HL-60/S4 treated with phorbol 12-myristate 13-acetate at 8.2 ng/mL for 4 days and 3 days (cell line): ENCODE results near the gene CARD11.
"Not testable (repeated sequence)": the region's sequence is repeated elsewhere in the genome, so short reads cannot be mapped to it uniquely, and the experiment has no call there.

Source experiments
- in situ Hi-C: fragments of 300-500 bp; cut with MboI; formaldehyde crosslinking; loops from 2 replicates; pipeline ENCODE4 v1.15.0; 2022; ENCODE audit warnings: low sequenced_read_pairs

CARD11 gene

DNA sequence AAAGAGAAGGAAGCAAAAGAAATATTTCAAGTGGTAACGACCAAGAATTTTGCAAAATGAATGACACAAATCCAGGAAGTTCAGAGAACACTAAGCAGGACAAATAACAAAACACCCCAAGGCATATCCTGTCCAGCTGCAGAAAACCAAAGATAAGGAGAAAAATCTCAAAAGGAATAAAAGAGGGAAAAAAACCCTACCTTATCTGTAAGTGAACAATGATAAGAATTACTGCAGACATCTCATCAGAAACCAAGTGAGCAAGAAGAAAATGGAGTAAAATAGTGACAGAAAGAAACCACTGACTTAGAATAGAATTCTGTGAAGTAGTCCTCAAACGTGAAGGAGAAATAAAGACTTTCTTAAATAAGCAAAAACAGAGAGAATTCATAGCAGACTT, 21.8 kb downstream of the CARD11 start:
- in situ Hi-C loops: no loop called here

DNA sequence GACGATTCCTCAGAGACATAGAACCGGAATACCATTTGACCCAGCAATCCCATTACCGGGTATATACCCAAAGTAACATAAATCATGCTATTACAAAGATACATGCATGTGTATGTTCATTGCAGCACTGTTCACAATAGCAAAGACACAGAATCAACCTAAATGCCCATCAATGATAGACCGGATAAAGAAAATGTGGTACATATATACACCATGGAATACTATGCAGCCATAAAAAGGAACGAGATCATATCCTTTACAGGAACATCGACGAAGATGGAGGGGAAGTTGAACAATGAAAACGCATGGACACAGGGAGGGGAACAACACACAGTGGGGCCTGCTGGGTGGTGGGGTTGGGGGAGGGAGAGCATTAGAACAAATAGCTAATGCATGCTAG, 22.4 kb downstream of the CARD11 start:
- in situ Hi-C loops: not testable (repeated sequence)

- in situ Hi-C loops: no loop called here
These were observed 23.3 kb downstream of the CARD11 start for GRCh38 chr7:3020416-3020815.

DNA sequence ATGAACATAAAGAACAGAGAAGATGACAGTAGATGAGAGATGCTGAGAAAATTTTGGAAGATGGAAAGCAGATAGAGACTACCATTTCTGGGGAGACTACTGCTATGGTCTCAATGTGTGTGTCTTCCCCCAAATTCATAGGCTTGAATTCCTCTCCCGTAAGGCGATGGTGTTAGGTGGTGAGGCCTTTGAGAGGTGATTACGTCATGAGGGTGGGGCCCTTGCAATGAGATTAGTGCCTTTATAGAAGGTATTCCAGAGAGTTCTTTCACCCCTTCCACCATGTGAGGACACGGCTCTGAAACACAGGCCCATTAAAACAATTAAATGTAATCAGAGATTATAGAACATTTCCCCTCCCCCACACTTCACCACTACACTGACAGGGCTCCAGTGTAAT, 23.9 kb downstream of the CARD11 start:
- in situ Hi-C loops: no loop called here

- in situ Hi-C loops: no loop called here
These were observed 29.5 kb downstream of the CARD11 start for GRCh38 chr7:3013975-3014792.

DNA sequence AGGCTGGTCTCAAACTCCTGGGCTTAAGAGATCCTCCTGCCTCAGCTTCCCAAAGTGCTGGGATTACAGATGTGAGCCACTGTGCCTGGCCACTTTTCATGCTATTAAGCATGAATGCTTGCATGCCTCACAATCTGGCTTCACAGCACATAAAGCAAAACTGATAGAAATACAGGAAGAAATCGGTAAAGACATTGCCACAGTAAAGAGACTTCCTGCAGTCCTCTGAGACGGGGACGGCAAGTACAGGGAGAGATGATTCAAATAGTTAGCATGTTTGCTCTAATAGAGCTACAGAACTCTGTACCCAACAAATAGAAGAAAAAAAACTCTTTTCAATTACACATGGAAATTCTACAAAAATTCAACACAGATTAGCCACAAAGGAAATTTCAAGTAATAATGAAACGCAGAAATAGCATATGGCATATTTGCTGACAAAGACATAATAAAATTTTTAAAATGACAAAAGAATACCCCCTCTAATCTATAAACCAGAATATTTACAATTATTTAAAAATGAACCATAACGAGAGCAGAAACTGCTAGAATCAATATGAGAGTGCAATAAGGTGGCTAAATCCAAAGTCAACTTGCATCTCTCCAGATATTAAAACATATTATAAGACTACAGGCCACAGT, 32.3 kb downstream of the CARD11 start:
- in situ Hi-C loops: no loop called here

DNA sequence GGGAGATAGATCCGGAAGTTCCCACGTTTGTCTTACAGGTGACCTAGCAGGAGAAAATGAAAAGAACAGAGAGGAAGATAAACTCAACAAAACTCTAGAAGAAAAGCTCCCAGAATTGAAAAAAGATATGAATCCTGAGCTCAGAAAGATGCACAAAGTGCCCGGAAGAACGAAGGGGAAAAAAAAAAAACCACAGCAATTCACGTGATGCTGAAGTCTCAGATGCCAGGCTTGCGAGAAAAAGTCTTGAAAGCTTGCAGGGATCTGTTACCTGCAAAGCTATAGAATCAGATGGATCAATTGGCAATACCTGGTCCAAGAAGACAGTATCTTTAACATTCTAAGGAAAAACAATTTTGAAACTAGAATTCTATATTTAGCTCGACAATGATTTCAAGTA, 33.5 kb downstream of the CARD11 start:
- in situ Hi-C loops: no loop called here

DNA sequence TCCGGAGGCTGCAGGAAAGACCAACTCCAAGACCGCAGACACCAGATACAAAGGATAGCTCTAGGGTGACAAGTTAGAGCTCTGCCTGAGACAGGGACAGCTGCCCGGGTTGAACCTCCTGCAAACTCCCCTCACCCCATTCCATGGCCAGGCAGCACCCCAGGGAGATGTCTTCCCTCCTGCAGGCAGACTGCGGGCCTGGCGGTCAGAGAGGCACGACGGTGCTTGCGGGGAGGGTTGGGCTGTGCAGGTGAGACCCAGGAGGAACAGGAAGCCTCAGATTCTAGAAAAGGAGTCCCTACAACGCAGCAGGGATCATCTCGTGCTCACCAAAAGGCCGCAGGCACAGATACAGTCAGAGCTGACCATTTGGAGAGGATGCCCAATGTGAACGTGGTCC, 34.6 kb downstream of the CARD11 start:
- in situ Hi-C loops: no loop called here

DNA sequence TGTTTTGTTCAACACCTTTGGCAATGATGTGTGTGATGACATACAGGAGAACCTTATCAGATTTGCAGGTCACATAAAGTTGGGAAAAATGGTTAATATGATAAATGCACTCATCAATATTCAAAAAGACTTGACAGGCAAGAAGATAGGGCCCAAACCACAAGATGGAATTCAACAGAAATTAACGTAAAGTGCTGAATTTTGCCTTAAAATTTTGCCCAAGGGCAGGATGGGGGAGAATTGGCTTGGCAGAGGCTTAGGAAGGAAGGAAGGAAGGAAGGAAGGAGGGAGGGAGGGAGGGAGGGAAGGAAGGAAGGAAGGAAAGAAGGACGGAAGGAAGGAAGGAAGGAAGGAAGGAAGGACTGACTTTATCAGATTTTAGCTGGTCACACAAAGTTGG, 35.3 kb downstream of the CARD11 start:
- in situ Hi-C loops: no loop called here

GRCh38 chr7:3007696-3008095, 36.0 kb downstream of the CARD11 start:
- in situ Hi-C loops: no loop called here

GRCh38 chr7:3005257-3005656, 38.4 kb downstream of the CARD11 start:
- in situ Hi-C loops: no loop called here

DNA sequence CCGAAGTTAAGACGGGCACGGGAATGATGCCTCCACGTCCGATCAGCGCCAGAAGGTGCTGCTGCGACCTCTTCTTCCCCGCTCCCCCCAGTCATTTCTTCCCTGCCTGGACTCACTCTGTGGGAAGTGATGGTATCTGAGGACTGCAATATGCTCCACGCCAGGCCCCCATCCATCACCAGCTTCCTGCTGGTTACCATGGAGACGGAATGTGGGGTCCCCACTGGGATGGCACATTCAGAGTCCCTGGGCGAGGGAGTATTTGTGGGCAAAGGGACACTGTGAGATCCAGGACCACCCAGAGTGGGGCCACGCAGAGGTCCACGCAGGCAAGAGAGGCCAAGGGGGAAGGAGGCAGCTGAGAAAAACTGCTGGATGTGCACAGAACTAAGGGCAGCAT, 39.7 kb downstream of the CARD11 start:
- in situ Hi-C loops: no loop called here

- in situ Hi-C loops: no loop called here
These were observed 41.0 kb downstream of the CARD11 start for GRCh38 chr7:3002631-3003030.

DNA sequence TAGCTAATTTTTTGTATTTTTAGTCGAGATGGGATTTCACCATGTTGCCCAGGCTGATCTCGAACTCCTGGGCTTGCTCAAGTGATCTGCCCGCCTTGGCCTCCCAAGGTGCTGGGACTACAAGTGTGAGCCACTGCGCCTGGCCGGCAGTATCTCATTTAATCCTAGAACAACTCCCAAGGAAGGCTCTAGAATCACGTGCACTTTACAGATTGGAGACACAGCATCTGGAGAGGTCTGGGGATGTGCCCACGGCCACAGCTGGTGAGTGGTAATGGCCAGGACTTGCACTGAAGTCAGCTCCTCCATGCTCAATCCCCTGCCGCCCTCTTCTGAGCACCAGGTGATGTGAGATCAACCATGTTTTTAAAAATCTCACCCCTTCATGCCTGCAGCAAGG, 43.1 kb downstream of the CARD11 start:
- in situ Hi-C loops: no loop called here

- in situ Hi-C loops: no loop called here
These were observed 44.6 kb downstream of the CARD11 start for GRCh38 chr7:2999078-2999500.

GRCh38 chr7:2997014-2997413, 46.7 kb downstream of the CARD11 start:
- in situ Hi-C loops: no loop called here

DNA sequence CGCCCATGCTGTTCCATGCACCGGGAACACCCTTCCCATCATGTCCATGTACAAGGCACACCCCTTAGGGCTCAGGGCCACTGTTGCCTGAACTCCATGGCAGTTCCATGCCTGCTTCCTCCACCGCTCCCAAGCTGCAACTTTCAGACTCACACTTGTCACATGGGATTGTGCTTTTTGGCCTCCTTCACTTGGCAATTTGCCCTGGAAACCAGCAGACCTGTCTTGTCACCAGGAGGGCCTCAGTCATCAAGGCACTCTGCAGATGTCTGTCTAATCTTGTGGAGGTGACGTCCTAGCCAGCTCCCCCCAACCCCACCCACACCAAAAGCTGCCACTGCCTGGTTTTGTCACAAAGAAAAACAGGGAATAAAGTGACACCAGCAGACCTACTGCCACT, 47.5 kb downstream of the CARD11 start:
- in situ Hi-C loops: no loop called here

DNA sequence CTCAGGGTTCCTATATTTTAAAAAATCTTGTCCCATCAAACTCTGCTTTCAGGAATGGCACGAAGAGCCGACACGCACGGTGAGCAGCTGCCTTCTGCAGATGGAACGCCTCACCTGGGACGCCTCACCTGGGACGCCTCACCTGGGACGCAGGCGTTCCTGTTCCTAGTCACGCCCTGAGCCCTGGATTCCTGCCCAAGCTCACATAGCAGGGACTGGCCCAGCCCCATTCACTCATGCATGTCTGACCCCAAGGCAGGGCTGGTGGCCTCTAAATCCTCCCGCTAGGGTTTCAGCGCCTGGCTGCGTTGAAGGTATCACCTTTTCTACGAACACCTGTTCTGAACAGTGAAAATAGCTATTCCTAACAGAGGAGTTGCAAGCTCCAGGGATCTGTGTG, 49.8 kb downstream of the CARD11 start:
- in situ Hi-C loops: no loop called here

- in situ Hi-C loops: no loop called here
These were observed 50.3 kb downstream of the CARD11 start for GRCh38 chr7:2993396-2993795.

- in situ Hi-C loops: no loop called here
These were observed 52.7 kb downstream of the CARD11 start for GRCh38 chr7:2990949-2991470.

- in situ Hi-C loops: no loop called here
These were observed 57.1 kb downstream of the CARD11 start for GRCh38 chr7:2986561-2986960.

DNA sequence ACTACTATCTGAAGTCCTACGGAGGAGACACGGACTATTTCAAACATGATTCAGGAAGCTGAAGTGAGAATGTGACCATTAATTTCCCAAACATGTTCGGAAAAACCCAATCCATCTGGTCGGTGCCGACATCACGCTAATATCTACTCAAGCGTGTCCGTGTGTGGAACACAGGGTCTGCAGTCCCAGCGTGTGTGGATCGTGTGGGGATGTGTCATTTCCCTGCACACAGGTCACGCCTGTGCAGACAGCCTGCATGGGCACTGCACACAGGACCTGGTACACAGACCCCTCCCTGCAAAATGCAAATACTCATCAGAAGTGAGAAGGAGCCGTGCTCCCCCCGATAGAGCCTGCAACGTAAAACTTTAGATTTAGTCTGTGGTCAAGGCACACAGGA, 57.8 kb downstream of the CARD11 start:
- in situ Hi-C loops: no loop called here
